NAMALWA (cell line): ENCODE results near the gene ISG20L2.

ENCODE experiments used
- DNase-seq: peaks from one replicate; pipeline ENCODE4 v3.0.0-alpha.2; 2015; ENCODE audit warnings: low spot score

ISG20L2 gene

GRCh38 chr1:156754219-156754618 lies 25.7 kb upstream of the ISG20L2 start:
- DNase-seq, result no peak

DNA sequence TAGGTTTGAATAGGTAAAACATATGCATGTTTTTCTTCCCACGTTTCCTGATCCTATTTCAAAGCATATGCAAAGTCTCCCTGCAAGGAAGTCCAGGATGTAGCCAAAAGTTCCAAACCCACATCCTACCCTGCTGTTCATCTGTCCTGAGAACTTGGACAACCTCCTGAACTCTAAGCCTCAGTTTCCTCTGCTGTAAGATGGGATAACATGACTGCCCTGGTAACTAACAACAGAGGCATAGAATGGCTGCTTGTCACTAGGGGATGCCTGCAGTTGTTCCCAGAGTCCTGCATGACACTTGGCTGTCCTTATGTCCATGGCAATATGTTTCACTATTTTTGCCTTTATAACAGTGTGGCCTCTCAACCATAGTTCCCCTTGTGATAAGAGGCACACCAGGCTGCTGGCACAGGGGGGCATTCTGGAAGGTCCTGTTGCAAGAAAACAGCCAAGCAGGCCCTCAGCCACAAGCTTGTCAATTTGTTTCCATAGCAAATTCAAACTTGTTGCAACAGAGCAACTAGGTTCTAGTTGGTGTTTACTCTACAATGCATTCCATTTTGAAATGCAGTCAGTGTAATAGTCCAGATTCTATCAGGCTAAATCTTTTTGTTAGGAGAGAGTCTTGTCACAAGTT lies 24.4 kb upstream of the ISG20L2 start:
- DNase-seq, result peak; percentile 56

- DNase-seq, result peak; percentile 97
Measured at GRCh38 chr1:156751757-156752481, 23.4 kb upstream of the ISG20L2 start.

GRCh38 chr1:156751451-156751756 lies 22.8 kb upstream of the ISG20L2 start, which contains the start of gene HDGF:
TSS of gene HDGF (minus strand) at chr1:156751675. CDS start at chr1:156751429, 246 bp downstream.
- DNase-seq, result no peak

DNA sequence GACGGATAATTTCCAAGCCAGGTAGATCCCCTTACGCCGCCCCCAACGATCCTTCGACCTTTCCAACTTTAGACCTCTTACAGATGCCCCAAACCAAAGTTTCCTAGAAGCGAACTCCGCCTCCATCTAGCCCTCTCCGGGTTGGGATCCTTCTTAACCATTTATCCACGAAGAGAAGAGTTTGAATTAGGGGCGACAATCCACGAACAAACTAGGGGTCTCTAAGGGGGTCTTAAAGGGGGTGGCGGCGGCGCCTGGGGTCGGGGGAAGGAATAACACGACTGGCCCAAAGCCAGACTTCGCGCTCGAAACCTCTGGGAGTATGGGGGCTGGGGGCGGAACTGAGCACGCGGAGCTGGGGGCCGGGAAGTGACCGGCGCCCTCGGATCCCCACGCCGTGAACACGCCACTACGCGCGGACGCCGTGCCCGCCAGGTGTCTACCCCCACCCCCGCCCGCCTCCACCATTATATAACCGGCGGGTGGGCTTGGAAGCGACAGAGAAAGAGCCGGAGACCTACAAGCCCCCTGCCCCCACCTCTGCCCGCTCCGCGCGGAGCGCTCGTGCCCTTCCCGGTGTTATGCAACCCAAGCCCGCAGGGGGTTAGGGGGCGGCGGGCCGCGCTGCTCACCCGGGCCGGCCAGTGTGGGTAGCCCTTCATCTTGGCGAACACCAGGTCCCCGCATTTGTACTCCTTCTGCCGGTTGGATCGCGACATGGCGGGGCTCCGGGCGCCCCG lies 22.3 kb upstream of the ISG20L2 start:
- peak; percentile 61 for DNase-seq

DNA sequence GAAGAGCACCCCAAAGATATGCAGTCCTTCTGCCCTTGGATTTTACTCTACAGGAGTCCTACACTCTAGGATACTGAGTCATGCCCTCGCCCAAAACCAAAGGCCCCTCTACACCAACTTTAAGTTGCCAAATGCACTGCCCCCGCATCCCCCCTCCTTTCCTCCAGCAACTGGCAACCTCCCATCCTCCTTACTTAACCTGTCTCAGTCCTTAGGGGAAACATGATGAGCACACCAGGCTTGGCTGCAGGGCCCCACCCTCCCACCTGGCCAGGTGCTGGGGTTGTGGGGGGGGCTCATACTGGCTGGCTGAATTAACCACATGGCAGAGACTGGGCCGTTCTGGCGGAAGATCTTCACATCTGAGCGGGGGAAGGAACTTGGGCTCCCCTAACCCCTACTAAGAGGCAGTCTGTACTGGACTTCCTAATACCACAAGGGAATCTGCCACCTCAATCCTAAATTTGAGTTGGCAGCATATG lies 21.7 kb upstream of the ISG20L2 start:
- DNase-seq, result peak; percentile 55

GRCh38 chr1:156749419-156750118 lies 21.0 kb upstream of the ISG20L2 start:
- DNase-seq, result peak; percentile 55

GRCh38 chr1:156748670-156749418 lies 20.3 kb upstream of the ISG20L2 start:
- no peak for DNase-seq

DNA sequence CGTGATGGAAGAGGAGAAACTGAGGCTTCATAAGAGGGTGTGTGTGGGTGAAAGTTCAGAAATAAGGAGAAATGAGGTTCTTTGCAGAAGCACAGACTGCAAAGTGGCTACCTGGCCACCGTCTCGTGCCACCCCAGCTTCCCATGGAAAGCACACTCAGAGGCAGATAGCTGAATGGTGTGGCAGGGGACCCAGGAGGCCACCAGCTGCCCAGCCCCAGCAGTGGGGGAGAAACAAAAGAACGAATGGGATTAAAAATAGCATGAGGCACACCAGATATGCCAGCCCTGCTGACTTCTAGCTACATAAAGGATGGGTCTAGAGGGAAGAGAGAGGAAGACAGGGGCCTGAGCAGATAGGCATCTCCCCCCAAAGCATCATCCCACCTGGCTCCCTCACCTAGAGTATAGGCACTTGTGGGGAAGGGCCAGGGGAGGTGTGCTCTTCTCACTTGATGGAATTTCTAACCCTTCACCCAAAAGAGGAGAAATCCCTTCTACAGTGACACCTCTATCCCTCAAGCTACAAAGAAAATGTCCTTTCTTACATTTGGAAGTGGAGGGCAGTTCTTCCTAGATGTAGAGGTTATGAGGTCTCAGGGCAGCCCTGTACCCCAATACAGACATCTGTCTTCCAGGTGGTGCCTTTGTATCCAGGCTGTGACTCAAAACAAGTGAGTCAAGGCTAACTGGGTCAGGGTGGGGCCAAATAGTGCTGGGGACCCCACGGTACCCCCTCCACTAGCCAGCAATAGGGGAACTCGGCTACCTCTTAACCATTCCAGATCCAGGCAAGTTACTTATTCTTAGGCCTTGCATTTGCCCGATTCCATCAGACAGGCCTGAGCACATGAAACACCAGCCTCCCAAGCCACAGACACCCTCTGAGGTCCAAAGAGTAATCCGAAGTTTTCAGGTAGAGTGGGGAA lies 19.4 kb upstream of the ISG20L2 start:
- DNase-seq, result no peak

DNA sequence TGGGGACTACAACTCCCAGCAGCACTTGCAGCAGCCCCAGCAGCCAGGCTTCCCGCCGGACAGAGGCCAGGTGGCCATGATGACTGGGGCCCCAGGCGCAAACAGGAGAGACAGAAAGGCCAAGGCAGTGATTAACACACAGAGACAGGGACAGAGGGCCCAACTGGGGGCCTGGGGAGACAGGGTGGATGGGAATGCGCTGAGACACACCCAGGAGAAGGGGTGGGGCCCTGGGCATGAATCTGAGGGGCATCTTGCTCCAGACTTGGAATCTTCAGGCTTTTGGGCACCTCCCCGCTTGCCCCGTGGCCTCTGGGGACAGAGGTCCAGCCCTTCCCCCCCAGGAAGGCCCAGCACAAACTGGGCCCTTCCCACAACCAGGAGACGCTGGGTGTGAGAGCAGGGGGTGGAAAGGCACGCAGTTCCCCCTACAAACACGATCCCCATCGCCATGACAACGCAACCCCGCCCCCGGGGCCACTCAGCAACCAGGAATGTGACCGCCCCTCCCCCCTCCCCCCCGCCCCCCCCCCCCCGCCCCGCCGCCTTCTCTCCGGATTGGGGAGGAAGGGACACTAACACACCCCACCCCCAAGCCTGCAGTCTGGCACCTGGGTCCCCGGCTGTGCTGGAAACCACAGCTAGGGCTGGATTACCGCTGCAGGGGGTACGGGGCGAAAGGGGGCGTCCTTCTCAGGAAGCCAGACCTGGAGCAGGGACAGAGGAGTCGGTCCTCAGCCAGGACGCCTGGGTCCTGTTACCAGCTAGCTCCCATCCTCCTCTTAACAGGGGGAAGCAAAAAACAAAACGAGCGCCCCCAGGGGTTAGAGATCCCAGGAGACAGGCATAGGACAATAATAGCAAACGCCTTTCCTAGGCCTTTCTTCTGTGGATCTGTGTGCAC lies 18.4 kb upstream of the ISG20L2 start:
- peak; percentile 61 for DNase-seq

- DNase-seq, result no peak
Measured at GRCh38 chr1:156746406-156746727, 17.8 kb upstream of the ISG20L2 start.

- DNase-seq, result no peak
Measured at GRCh38 chr1:156745881-156746280, 17.3 kb upstream of the ISG20L2 start.

DNA sequence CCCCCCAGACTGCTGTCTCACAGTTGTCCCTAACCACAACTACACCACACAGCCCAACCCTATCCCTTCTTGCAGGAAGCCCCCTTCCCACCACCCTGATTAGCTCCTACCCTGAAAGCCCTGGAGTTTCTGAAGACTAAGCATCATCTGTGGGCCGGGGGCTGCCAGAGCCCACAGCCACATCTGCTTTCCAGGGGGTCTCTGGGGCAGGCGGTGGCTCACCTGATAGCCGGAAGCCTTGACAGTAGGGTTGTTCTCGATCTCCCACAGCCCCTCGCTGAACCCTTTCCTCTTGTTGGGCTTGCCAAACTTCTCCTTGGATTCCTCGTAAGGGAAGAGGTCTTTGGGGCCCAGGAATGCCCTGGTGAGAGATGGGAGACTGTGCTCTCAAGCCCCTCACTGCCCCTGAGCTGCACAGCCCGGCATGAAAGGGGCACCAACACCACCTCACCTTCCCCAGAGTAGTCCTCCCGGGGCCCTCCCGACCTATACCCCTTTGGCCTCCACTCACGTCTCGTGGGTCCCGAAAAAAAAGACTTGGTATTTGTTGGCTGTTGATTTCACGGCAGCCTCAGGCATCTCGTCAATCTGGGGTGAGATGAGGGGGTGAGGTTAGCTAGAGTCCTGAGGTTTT lies 16.3 kb upstream of the ISG20L2 start:
- DNase-seq, result no peak

GRCh38 chr1:156744344-156744743 lies 15.8 kb upstream of the ISG20L2 start:
- no peak for DNase-seq

GRCh38 chr1:156743367-156744302 lies 15.1 kb upstream of the ISG20L2 start:
- DNase-seq, result no peak

GRCh38 chr1:156742801-156743200 lies 14.2 kb upstream of the ISG20L2 start:
- no peak for DNase-seq

DNA sequence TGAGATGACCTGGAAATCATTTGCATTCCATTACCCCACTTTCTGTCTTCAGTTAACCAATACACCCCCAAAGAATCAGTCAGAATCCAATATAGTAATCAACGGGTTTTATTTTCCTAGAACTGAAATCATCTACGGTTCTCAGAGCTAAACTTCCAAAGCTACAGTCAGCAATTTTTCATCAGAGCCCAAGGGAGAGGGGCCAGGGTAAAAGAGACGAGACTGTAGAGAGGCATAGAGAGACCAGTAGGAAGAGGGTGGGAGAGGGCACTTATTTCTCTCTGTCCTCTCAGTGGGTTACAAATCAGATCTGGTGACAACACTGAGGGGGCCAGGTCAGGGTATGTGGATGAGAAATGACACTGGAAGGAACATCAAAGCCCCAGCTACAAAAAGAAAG lies 13.5 kb upstream of the ISG20L2 start:
- no peak for DNase-seq

DNA sequence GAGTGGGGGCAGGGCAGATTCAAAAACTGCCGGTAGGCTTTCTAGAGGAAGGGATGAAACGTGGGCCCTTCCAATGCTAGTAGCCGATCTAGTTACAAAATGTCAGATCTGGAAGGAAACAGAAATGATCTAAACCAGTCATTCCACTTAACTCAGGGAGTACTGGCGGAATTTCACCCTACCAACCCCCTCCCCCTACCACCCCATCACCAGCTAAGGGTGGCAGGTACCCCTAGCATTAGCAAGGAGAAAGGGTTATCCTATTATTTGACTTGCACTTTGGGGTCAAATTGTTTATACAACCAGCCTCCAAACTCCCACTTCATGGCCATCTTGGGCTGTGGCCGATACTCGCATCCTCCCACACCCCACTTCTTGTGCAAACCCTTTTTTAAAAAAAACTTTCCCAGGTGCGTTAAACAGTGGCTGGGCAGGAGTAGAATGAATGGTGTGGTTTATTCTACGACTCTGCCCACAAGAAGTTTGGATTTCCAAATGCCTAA lies 13.0 kb upstream of the ISG20L2 start:
- DNase-seq, result no peak
